KOPT-K1 (cell line): ENCODE data around the gene MBD3L3.
A peak's percentile ranks its signal among the peaks of the same experiment; 100 is the strongest.
"Not testable (repeated sequence)": the region's sequence is repeated elsewhere in the genome, so short reads cannot be mapped to it uniquely, and the experiment has no call there.

Experiments
- H3K27ac ChIP-seq: fragments of 200-600 bp; sonication (generic); 2 replicates; pipeline ENCODE4 v1.5.1; 2016; ENCODE audit warnings: antibody characterized with exemption, mild to moderate bottlenecking, low read depth, low read length; ENCODE audit not compliant: poor library complexity, severe bottlenecking
- H3K36me3 ChIP-seq: fragments of 200-600 bp; sonication (generic); 2 replicates; pipeline ENCODE4 v1.5.1; 2017; ENCODE audit warnings: antibody characterized with exemption, mild to moderate bottlenecking, low read length, moderate library complexity; ENCODE audit not compliant: insufficient read depth
- H3K9me3 ChIP-seq: fragments of 200-600 bp; sonication (generic); 2 replicates; pipeline ENCODE4 v1.5.1; 2017; ENCODE audit warnings: antibody characterized with exemption, low read length, mild to moderate bottlenecking; ENCODE audit not compliant: insufficient read depth, poor library complexity, severe bottlenecking

The MBD3L3 gene

DNA sequence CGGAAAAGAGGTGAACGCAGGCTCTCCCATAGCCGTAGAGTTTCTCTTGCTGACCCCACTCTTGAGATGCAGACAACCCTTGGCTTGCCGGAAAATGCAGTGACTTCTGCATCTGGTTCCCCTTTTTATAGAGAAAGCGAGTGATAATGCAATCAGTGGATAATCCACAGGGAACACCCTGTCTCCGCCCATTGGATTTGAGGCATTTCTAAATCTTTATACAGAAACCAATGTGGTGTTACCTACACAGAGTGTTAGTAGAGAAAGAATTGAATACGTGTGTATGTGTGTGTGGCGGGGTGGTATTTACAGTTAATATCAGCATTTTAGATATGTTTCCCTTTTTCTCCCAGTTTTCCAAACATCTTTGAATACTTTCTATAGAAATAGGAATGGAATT lies at the start of gene MBD3L3:
Gene MBD3L3 (minus strand): TSS at position 101 of the 400 bp plus-strand sequence. CDS start 71 bp downstream, at position 30.
- H3K36me3 ChIP-seq, H3K9me3 ChIP-seq, H3K27ac ChIP-seq: not testable (repeated sequence)

DNA sequence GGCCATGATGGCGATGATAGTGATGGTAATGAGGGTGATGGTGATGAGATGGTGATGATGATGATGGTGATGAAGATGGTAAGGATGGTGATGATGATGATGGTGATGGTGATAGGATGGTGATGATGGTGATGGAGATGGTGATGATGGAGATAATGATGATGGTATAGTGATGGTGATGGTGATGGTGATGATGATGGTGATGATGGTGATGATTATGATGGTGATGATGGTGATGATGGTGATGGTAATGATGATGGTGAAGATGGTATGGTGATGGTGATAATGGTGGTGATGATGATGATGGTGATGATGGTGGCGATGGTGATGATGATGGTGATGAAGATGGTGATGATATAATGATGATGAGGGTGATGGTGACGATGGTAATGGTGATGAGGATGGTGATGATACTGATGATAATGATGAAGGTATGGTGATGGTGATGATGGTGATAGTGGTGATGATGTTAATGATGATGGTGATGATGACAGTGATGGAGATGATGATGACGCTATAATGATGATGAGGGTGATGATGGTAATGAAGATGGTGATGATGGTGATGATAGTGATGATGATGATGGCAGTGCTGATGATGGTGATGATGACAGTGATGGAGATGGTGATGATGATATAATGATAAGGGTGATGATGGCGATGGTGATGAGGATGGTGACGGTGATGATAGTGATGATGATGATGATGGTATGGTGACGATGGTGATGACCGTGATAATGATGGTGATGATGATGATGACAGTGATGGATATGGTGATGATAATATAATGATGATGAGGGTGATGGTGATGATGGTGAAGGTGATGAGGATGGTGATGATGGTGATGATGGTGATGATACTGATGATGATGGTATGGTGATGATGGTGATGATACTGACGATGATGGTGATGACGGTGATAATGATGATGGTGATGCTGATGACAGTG lies 48.5 kb upstream of the MBD3L3 start:
- H3K9me3 ChIP-seq = no peaks in the 10 kb centered on the region
- no peak overlapping the region for H3K27ac ChIP-seq
- no peaks in the 10 kb centered on the region for H3K36me3 ChIP-seq

DNA sequence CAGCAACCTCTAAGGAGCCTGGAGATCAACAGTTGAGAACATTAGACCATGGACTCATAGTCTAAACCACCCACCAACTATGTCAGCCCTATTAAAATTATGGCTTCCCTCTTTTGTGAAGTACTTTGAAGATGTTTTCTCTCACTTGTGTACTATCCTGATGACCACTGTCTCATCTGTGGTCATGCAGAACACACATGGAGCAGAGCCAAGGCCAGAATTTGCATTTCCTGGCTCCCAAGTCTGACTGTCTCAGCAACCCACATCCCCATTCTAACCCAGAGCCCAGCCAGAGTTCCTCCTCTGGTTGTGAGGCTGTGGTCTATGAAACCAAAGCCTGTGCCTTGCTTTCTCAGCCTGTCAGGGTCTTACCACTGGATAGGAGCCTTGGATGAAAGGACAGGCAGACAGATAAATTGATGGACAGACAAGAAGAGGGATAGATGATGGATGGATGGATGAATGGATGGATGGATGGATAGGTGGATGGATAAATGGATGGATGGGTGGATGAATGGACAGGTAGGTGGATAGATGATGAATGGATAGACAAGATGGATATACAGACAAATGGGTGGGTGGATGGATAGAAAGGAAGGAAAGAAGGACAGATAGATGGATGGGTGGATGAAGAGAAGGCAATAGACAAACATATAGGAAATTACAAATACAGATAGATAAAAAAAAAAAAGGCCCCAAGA lies 46.4 kb upstream of the MBD3L3 start:
- H3K36me3 ChIP-seq = no peaks in the 10 kb centered on the region
- H3K9me3 ChIP-seq = no peaks in the 10 kb centered on the region
- no peak overlapping the region for H3K27ac ChIP-seq

DNA sequence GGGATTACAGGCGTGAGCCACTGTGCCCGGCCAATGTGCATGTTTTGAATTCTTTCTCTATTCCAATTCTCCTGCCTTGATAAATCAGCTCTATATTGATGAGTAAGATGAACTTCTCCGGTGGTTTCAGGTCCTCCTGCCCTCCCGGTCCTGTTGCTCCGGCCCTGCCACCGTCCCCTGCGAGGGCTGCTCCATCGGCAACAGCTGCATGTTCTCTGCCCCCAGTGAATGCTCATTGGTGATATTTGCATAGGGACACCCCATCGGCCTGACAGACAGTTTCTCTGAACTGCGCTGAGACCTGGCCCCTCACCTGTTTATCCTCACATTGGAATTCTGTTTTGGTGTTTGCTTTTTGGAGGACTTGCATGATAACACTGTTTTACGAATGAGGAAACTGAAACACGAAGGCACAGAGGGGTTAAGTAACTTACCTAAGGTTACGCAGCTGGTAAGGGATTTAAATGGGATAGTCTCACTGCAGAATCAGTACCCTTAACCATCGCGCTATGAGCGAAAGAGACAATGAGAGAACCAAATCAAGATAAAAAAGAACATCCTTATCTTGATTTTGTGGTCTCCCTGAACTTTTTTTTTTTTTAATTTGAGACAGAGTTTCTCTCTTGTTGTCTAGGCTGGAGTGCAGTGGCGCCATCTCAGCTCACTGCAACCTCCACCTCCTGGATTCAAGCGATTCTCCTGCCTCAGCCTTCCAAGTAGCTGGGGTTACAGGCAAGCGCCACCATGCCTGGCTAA lies 43.2 kb upstream of the MBD3L3 start:
- H3K9me3 ChIP-seq = peaks cover under 1% of the 10 kb centered on the region
- H3K36me3 ChIP-seq = no peaks in the 10 kb centered on the region

DNA sequence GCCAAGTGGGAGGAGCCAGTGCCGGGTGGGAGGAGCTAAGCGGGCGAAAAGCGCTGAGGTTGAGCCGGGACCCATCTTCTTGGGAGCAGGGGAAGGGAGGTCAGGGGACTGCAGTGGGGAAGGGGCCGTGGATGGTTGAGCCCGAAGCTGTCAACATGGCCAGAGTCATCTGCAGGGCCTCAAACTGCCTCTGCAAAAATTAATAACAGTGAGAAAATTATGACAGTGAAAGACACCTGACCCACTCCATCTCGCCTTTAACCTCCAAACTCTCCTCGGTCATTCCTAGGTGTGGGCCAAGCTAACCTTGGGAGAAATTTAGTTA lies 41.1 kb upstream of the MBD3L3 start:
- H3K36me3 ChIP-seq = no peaks in the 10 kb centered on the region
- H3K27ac ChIP-seq = peak overlapping the region; percentile 84
- H3K9me3 ChIP-seq = peaks cover 16% of the 10 kb centered on the region

More for the DNA sequence above, 43.2 kb upstream of the MBD3L3 start:
- H3K27ac ChIP-seq = no peak overlapping the region

DNA sequence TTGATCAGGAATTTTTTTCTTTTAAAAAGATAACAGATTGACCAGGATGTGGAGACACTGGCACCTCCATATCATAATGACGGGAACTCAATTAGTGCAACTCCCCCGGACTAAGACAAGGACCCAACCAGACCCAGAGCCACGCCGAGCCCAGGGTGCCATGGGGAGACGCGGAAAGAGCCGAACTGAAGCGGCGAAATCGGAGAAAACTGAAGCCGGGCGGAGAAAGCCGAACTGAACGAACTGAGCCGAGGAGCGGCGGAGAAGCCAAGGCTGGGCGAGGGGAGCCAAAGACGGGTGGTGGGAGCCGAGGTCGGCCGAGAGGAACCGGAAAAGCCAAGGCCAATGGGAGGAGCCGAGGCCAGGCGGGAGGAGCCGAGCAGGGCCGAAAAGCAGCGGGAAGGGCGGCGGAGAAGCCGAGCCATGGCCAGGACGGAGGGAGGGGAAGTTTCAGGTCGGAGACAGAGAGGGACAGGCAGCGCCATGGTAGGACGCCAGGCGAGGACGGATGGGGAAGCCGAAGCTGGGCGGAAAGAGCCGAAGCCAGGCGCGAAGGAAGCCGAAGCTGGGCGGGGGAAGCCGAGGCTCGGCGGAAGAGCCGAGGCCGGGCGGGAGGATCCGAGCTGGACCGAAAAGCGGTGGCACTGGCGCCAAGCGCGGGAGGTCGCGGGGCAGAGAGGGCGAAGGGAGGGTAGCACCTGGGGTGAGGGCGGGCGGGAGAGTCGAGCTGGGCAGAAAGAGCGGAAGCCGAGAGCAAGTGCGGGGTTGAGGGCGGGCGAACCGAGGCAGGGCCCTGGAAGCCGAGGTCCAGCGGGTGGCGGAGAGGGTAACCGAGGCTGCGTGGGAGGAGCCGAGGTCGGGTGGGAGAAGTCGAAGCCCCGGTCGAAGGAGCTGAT lies 40.5 kb upstream of the MBD3L3 start:
- Histone ChIP-seq H3K27ac (peak overlapping the region; percentile 84), H3K9me3 (peaks cover 22% of the 10 kb centered on the region), H3K36me3 (no peaks in the 10 kb centered on the region)

DNA sequence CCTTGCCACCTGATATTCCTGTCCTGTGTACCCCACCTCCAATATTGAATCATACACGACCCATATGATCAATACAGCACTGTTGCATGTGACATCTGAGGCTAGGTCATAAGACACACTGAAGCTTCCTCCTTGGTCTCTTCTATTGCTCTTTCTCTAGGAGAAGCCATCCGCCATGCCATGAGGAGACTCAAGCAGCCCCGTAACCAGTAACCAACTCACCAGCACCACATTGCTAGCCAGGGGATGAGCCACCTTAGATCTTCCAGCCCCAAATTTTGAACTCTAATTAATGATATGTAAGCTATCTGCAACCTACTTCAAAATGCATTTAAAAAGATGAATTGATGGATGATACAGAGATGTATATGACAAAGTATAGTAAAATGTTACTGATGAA lies 39.6 kb upstream of the MBD3L3 start:
- no peak overlapping the region for H3K27ac ChIP-seq
- H3K36me3 ChIP-seq = no peaks in the 10 kb centered on the region
- H3K9me3 ChIP-seq = peaks cover 29% of the 10 kb centered on the region

DNA sequence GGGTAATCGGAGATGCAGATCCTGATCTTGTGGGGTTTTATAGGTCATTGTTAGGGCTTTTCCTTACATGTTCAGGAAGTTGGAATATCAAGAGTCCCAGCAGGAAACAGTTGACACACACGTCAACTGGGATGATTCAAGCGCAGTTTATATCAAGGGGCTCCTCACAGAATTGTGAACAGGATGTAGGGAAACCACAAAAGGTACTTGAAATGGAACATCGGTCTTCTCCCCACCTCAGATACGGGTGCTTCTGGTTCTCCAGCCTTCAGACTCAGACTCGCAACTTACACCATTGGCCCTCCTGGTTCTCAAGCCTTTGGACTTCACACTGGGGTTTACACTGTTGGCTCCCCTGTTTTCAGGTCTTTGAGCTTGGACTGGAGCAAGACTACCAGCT lies 30.5 kb upstream of the MBD3L3 start:
- Histone ChIP-seq H3K9me3 (peaks cover 72% of the 10 kb centered on the region), H3K36me3 (peaks cover 24% of the 10 kb centered on the region), H3K27ac (no peak overlapping the region)

DNA sequence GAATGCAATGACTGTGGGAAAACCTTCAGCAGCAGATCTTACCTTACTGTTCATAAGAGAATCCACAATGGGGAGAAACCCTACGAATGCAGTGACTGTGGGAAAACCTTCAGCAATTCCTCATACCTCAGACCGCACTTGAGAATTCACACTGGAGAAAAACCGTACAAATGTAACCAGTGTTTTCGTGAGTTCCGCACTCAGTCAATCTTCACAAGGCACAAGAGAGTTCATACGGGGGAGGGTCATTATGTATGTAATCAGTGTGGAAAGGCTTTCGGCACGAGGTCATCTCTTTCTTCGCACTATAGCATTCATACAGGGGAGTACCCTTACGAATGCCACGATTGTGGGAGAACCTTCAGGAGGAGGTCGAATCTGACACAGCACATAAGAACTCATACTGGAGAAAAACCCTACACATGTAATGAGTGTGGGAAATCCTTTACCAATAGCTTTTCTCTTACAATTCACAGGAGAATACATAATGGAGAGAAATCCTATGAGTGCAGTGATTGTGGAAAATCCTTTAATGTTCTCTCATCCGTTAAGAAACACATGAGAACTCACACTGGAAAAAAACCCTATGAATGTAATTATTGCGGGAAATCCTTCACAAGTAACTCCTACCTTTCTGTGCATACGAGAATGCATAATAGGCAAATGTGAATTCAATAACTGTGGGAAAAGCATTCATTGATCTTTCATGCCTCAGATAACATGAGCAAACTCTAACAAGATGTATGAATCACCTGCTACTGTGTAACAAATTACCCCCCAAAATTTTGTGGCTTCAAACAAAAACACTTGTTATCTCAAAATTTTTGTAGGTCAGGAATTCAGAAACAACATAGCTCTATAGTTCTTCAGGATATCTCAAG lies 24.8 kb upstream of the MBD3L3 start:
- Histone ChIP-seq H3K9me3 (peaks cover 100% of the 10 kb centered on the region), H3K36me3 (peaks cover 76% of the 10 kb centered on the region), H3K27ac (no peak overlapping the region)

DNA sequence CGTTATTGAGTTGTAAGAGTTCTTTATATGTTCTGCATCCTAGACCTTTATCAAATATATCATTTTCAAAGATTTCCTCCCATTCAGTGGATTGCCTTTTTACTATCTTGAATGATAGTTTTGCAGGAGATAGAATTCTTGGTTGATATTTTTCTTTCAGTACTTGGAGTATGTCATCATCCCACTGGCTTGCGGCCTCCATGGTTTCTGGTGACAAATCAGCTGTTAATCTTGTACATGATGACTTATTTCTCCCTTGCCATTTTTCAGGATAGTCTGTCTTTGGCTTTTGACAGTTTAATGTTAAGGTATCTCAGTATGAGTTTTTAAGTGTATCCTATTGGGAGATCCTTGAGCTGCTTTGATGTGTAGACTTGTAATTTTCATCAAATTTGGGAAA lies 19.5 kb upstream of the MBD3L3 start:
- Histone ChIP-seq H3K36me3 (peaks cover 100% of the 10 kb centered on the region), H3K27ac (no peak overlapping the region), H3K9me3 (peaks cover 83% of the 10 kb centered on the region)

DNA sequence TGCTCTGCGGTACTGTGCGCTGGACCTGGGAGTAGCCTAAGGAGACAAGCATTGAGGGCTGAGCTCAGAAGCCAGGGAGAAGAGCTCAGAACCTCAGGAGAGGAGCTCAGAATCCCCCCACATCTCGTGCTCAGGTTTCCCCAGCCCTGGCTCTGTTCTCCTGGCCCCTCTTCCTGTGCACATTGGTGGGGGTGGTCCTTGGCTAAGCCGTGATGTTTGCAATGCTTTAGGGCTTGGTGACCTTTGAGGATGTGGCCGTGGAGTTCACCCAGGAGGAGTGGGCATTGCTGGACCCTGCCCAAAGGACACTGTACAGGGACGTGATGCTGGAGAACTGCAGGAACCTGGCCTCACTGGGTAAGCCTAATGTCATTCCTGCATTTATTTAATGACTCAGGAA lies 17.7 kb upstream of the MBD3L3 start:
- Histone ChIP-seq H3K36me3 (peaks cover 97% of the 10 kb centered on the region), H3K27ac (no peak overlapping the region), H3K9me3 (peaks cover 64% of the 10 kb centered on the region)

DNA sequence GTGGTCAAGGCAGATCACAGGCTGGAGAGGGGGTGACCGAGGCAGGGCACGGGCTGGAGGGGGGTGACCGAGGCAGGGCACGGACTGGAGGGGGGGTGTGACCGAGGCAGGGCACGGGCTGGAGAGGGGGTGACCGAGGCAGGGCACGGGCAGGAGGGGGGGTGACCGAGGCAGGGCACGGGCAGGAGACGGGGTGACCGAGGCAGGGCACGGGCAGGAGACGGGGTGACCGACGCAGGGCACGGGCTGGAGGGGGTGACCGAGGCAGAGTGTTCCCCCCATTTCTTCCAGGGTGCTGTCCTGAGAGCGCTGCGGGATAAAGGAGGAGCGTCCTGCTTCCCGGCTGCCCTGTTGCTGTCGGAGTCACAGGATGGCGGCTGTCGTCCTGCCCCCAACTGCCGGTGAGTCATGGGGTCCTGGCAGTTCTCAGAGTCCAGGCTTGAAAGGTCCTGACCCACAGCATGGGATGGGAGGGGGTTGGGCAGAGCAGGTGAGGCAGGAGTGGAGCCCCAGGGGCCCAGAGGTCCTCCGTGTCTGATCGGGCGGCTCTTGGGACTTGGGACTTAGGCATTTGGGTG lies 16.3 kb upstream of the MBD3L3 start:
- Histone ChIP-seq H3K36me3 (peaks cover 90% of the 10 kb centered on the region), H3K9me3 (peaks cover 51% of the 10 kb centered on the region), H3K27ac (no peak overlapping the region)

DNA sequence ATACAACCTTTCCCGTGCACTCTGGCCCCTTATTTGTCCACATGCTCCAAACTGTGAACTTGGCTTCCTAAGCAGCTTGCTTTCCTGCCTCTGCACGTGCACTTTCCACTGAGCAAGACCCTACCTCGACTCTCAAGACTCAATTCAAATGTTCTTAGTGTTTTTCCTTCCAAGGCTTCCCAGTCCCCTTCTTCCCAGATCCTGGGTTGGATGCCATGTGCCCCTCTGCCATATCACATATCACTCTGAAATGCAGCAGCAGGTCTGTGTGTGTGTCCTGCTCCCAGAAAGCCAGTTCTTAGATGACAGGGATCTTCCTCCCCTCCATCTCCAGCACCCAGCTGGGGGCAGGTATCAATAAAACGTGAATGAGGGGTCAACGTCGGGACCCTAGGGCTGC lies 14.1 kb upstream of the MBD3L3 start:
- H3K27ac ChIP-seq = no peak overlapping the region
- peaks cover 67% of the 10 kb centered on the region for H3K36me3 ChIP-seq
- H3K9me3 ChIP-seq = peaks cover 28% of the 10 kb centered on the region
